OCI-LY1 (cell line): ENCODE results near the gene OTOF.

Source experiments
- H2AFZ ChIP-seq: fragments of 200-600 bp; sonication (generic), shearing (Covaris generic); 2 replicates; pipeline ENCODE4 v1.6.0; 2014; ENCODE audit warnings: antibody characterized with exemption, mild to moderate bottlenecking, low read length
- H3F3A ChIP-seq: fragments of 200-600 bp; sonication (generic), shearing (Covaris generic); 2 replicates; pipeline ENCODE4 v1.6.0; 2014; ENCODE audit warnings: mild to moderate bottlenecking, antibody characterized with exemption, low read length, moderate library complexity; ENCODE audit not compliant: insufficient read depth
- H3K27ac ChIP-seq: fragments of 200-600 bp; sonication (generic); 2 replicates; pipeline ENCODE4 v1.5.1; 2014; ENCODE audit warnings: low read length, mixed run types, mild to moderate bottlenecking, low read depth; ENCODE audit not compliant: poor library complexity, severe bottlenecking
- H3K27me3 ChIP-seq: fragments of 200-600 bp; sonication (generic); 2 replicates; pipeline ENCODE4 v1.6.0; 2014; ENCODE audit warnings: antibody characterized with exemption, mild to moderate bottlenecking, low read length, moderate library complexity; ENCODE audit not compliant: insufficient read depth
- H3K36me3 ChIP-seq: fragments of 200-600 bp; sonication (generic); 2 replicates; pipeline ENCODE4 v1.6.1; 2014; ENCODE audit warnings: mild to moderate bottlenecking, antibody characterized with exemption, low read length, moderate library complexity, mixed read lengths; ENCODE audit not compliant: insufficient read depth
- H3K4me1 ChIP-seq: fragments of 200-600 bp; sonication (generic); 2 replicates; pipeline ENCODE4 v1.5.1; 2014; ENCODE audit warnings: mild to moderate bottlenecking, low read length, moderate library complexity; ENCODE audit not compliant: insufficient read depth, severe bottlenecking
- H3K4me2 ChIP-seq: fragments of 200-600 bp; sonication (generic), shearing (Covaris generic); 2 replicates; pipeline ENCODE4 v1.6.1; 2014; ENCODE audit warnings: low read length
- H3K4me3 ChIP-seq: fragments of 200-600 bp; sonication (generic); 2 replicates; pipeline ENCODE4 v1.5.1; 2014; ENCODE audit warnings: low read length, low read depth, mild to moderate bottlenecking, mixed read lengths; ENCODE audit not compliant: poor library complexity, severe bottlenecking
- H3K79me2 ChIP-seq: fragments of 200-600 bp; shearing (Covaris generic); 2 replicates; pipeline ENCODE4 v1.6.1; 2016; ENCODE audit warnings: mixed run types, low read length, mixed read lengths; ENCODE audit not compliant: insufficient read depth
- H3K9ac ChIP-seq: fragments of 200-600 bp; sonication (generic), shearing (Covaris generic); 2 replicates; pipeline ENCODE4 v1.6.1; 2014; ENCODE audit warnings: mild to moderate bottlenecking, low read length, mixed read lengths
- H3K9me2 ChIP-seq: fragments of 200-600 bp; sonication (generic), shearing (Covaris generic); 2 replicates; pipeline ENCODE4 v1.6.1; 2014; ENCODE audit warnings: low read depth, mild to moderate bottlenecking, low read length, mixed read lengths
- H3K9me3 ChIP-seq: fragments of 200-600 bp; shearing (Covaris generic); 2 replicates; pipeline ENCODE4 v1.6.1; 2014; ENCODE audit warnings: low read length, mixed read lengths
- H4K20me1 ChIP-seq: fragments of 200-600 bp; sonication (generic), shearing (Covaris generic); 2 replicates; pipeline ENCODE4 v1.6.0; 2016; ENCODE audit warnings: mild to moderate bottlenecking, low read length; ENCODE audit not compliant: insufficient read depth
- EZH2 ChIP-seq: fragments of 200-600 bp; sonication (generic), shearing (Covaris generic); IDR thresholded peaks from 2 replicates; pipeline ENCODE4 v1.8.0; 2017; ENCODE audit warnings: borderline replicate concordance, mixed run types, mild to moderate bottlenecking, antibody characterized with exemption, low read length, moderate library complexity, mixed read lengths
- TF ChIP-seq, protein P1 (sequence below): fragments of 200-600 bp; sonication (generic), shearing (Covaris generic); IDR thresholded peaks from 2 replicates; pipeline ENCODE4 v1.5.1; 2017; ENCODE audit warnings: mild to moderate bottlenecking, antibody characterized with exemption, low read length, moderate library complexity, mixed read lengths

Gene OTOF

DNA sequence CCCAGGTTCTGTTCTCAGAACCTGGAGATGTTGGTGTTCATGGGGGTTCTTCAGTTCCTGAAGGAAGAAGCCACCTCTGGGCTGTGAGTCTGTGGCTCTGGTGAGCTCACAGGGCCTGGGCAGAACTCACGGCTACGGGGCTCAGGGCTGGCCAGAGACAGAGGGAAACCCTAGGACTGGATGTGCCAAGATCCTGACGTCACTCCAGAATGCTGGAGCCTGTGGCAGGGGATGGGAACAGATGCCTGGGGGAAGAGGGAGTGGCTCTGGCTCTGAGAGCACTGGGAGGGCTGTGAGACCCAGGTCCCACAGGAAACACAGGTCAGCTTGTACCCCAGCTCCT lies at the start of gene OTOF:
OTOF (minus strand) TSS at position 214 of the 343 bp plus-strand sequence.
- Histone ChIP-seq H3F3A (no peaks in the 10 kb centered on the region), H3K4me1 (no peaks in the 10 kb centered on the region), H3K4me3 (no peak within 1 kb of the TSS), H3K79me2 (no peaks in the 10 kb centered on the region), H2AFZ (no peak within 1 kb of the TSS), H3K36me3 (no peaks in the 10 kb centered on the region), H3K27me3 (no peaks in the 10 kb centered on the region), H3K9me2 (no peaks in the 10 kb centered on the region), H3K9ac (no peak within 1 kb of the TSS), H3K4me2 (no peak within 1 kb of the TSS), H4K20me1 (no peaks in the 10 kb centered on the region), H3K9me3 (no peaks in the 10 kb centered on the region), H3K27ac (no peak within 1 kb of the TSS)
- TF ChIP-seq, protein P1, sequence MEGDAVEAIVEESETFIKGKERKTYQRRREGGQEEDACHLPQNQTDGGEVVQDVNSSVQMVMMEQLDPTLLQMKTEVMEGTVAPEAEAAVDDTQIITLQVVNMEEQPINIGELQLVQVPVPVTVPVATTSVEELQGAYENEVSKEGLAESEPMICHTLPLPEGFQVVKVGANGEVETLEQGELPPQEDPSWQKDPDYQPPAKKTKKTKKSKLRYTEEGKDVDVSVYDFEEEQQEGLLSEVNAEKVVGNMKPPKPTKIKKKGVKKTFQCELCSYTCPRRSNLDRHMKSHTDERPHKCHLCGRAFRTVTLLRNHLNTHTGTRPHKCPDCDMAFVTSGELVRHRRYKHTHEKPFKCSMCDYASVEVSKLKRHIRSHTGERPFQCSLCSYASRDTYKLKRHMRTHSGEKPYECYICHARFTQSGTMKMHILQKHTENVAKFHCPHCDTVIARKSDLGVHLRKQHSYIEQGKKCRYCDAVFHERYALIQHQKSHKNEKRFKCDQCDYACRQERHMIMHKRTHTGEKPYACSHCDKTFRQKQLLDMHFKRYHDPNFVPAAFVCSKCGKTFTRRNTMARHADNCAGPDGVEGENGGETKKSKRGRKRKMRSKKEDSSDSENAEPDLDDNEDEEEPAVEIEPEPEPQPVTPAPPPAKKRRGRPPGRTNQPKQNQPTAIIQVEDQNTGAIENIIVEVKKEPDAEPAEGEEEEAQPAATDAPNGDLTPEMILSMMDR, result no peak
- no peak for TF ChIP-seq EZH2

DNA sequence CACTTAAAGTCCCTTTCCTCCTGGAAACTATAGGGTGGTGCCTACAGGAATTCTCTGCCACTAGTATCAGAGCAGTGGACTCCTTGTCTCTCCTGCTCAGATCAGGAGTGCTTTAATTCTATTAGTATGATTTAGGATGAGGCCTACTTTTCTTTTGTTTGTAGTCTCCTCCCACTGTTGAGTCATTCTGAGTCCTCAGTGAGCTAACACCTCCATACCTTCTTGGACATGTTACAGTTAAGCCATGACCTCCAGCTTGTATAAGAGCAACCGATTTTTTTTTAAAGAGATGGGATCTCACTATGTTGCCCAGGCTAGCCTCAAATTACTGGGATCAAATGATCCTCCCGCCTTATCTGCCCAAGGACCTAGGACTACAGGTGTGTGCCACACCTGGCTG lies 48.7 kb upstream of the OTOF start:
- Histone ChIP-seq H3K9me2 (no peaks in the 10 kb centered on the region), H3K4me3 (no peak overlapping the region), H3K36me3 (no peaks in the 10 kb centered on the region), H3K27me3 (0 out of 2 replicates have a peak, but pooled peaks cover 3% of the 10 kb centered on the region), H3K9me3 (no peaks in the 10 kb centered on the region), H3K4me2 (no peak overlapping the region), H3K9ac (no peak overlapping the region), H2AFZ (no peak overlapping the region), H3K4me1 (no peaks in the 10 kb centered on the region), H3K79me2 (no peaks in the 10 kb centered on the region), H3F3A (no peaks in the 10 kb centered on the region), H3K27ac (no peak overlapping the region), H4K20me1 (no peaks in the 10 kb centered on the region)
- TF ChIP-seq, protein P1, result no peak
- TF ChIP-seq EZH2, result no peak

DNA sequence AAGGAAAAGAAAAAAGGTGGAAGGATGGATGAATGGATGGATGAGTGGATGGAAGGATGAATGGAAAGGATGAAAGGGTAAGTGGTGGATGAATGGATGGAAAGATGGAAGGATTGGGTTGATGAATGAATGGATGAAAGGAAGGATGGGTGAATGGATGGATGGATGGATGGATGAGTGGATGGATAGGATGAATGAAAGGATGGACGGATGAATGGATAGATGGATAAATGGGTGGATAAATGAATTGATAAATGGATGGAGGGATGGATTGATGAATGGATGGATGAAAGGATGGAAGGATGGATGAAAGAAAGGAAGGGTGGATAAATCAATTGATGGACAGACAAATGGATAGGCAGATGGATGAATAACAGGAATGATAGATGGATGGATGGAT lies 48.2 kb upstream of the OTOF start:
- H3K4me3 ChIP-seq, result no peak overlapping the region
- H3K4me2 ChIP-seq, result no peak overlapping the region
- no peaks in the 10 kb centered on the region for H3K4me1 ChIP-seq
- H3K27ac ChIP-seq, result no peak overlapping the region
- H3K9me3 ChIP-seq, result no peaks in the 10 kb centered on the region
- no peaks in the 10 kb centered on the region for H3K36me3 ChIP-seq
- no peaks in the 10 kb centered on the region for H3K9me2 ChIP-seq
- no peaks in the 10 kb centered on the region for H3K79me2 ChIP-seq
- no peak overlapping the region for H3K9ac ChIP-seq
- 0 out of 2 replicates have a peak, but pooled peaks cover 3% of the 10 kb centered on the region for H3K27me3 ChIP-seq
- TF ChIP-seq, protein P1, result no peak
- no peak for TF ChIP-seq EZH2
- no peaks in the 10 kb centered on the region for H3F3A ChIP-seq
- H2AFZ ChIP-seq, result no peak overlapping the region
- H4K20me1 ChIP-seq, result no peaks in the 10 kb centered on the region
